Measurements from ENCODE around the gene BAZ2A. TPM values are rescaled to one million over a fixed set of nuclear protein-coding genes. Genes with fewer than 3 reads are reported as not detected.

BAZ2A gene
- total and polyA plus RNA-seq, 9 donors = 38.3 to 105 (median 77.5) TPM

DNA sequence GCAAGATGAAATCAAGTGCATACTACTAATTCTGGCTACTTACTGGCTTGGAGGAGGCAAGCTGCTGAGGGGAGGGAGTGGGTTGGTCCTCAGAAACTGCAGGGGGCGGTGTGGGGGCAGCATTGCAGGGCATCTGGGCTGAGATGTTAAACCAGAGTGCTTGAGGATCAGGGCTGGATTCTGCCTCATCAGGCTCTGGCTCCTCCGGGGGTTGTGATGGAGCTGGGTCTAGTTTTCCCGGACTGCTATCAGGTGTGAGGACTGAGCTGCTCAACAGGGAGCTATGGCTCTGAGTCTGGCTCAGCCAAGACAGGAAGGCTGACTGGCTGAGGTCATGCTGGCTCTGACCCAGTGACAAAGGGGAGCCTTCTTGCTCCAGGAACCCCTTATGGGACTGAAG is 28.6 kb downstream of the BAZ2A start:
- no peaks in the 10 kb centered on the region for H3K9me3 ChIP-seq
- TF ChIP-seq, protein P1, sequence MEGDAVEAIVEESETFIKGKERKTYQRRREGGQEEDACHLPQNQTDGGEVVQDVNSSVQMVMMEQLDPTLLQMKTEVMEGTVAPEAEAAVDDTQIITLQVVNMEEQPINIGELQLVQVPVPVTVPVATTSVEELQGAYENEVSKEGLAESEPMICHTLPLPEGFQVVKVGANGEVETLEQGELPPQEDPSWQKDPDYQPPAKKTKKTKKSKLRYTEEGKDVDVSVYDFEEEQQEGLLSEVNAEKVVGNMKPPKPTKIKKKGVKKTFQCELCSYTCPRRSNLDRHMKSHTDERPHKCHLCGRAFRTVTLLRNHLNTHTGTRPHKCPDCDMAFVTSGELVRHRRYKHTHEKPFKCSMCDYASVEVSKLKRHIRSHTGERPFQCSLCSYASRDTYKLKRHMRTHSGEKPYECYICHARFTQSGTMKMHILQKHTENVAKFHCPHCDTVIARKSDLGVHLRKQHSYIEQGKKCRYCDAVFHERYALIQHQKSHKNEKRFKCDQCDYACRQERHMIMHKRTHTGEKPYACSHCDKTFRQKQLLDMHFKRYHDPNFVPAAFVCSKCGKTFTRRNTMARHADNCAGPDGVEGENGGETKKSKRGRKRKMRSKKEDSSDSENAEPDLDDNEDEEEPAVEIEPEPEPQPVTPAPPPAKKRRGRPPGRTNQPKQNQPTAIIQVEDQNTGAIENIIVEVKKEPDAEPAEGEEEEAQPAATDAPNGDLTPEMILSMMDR (IDR thresholded peaks at IDR 0.05) = no peak
- TF ChIP-seq EP300 (IDR thresholded peaks at IDR 0.05) (no peak), POLR2A (IDR thresholded peaks at IDR 0.05) (no peak)
- H3K4me3 ChIP-seq = no peak overlapping the region
- no peaks in the 10 kb centered on the region for H3K36me3 ChIP-seq
- 53 to 75% (median 62%) methylated on average over 3 of the region's 3 CpGs for WGBS, 3 donors
- no peaks in the 10 kb centered on the region for H3K4me1 ChIP-seq (ENCODE audit: insufficient read depth)
- no peak overlapping the region for H3K27ac ChIP-seq
- DNase-seq = no peak
- intact Hi-C loops (cut with DNase I) = no loop called here
- no peaks in the 10 kb centered on the region for H3K27me3 ChIP-seq

DNA sequence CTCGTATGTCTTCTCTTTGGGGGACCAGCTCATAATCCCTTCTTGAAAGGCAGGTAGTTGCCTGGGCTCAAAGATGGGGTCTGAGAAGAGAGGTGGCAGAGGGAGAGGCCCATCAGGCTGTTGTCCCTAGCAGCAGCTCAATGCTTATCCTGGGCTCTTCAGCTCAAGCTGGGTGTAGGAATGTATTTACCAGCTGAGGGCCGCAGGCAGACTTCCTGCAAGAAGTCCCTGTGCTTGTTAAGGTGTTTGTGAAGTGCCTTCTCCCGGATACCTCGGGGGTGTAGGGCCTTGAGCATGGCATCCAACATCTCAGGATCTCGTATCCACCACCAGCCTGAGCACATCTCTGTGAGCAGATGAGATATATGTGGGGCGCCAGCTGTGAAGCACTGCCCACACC is 29.4 kb downstream of the BAZ2A start:
- H3K4me1 ChIP-seq (ENCODE audit: insufficient read depth) = no peaks in the 10 kb centered on the region
- no peaks in the 10 kb centered on the region for H3K36me3 ChIP-seq
- H3K9me3 ChIP-seq = no peaks in the 10 kb centered on the region
- intact Hi-C loops (cut with DNase I) = no loop called here
- H3K27me3 ChIP-seq = no peaks in the 10 kb centered on the region
- 47 to 74% (median 58%) methylated on average over 6 of the region's 6 CpGs for WGBS, 3 donors
- DNase-seq = no peak
- TF ChIP-seq EP300 (IDR thresholded peaks at IDR 0.05) (no peak), POLR2A (IDR thresholded peaks at IDR 0.05) (no peak)
- TF ChIP-seq, protein P1 (IDR thresholded peaks at IDR 0.05) = no peak
- H3K27ac ChIP-seq = no peak overlapping the region
- no peak overlapping the region for H3K4me3 ChIP-seq

DNA sequence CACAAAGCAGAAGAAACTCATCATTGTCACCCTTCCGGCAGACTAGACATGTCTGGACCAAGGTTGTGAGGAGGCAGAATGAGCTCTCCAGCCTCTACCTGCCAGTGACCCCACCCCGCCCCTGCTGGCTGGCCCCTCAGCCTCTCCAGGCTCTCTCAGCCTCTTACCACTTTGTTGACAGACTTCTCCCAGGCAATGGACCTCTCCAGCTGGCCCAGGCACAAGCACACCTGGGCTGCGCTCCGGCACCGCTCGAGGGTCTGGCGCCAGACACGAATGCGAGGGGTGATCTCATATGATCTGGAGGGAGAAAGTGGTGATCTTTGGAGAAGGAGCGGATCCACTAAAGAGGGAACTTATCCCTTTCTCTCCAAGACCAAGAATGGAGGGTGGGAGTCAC is 30.3 kb downstream of the BAZ2A start:
- no peak for TF ChIP-seq EP300 (IDR thresholded peaks at IDR 0.05)
- TF ChIP-seq, protein P1 (IDR thresholded peaks at IDR 0.05) = no peak
- no peak for TF ChIP-seq POLR2A (IDR thresholded peaks at IDR 0.05)
- Histone ChIP-seq H3K4me1 (ENCODE audit: insufficient read depth) (no peaks in the 10 kb centered on the region), H3K27me3 (no peaks in the 10 kb centered on the region), H3K27ac (no peak overlapping the region), H3K36me3 (no peaks in the 10 kb centered on the region), H3K4me3 (no peak overlapping the region), H3K9me3 (no peaks in the 10 kb centered on the region)
- 91 to 93% (median 93%) methylated on average over 10 of the region's 10 CpGs for WGBS, 3 donors
- intact Hi-C loops (cut with DNase I) = no loop called here
- no peak for DNase-seq

DNA sequence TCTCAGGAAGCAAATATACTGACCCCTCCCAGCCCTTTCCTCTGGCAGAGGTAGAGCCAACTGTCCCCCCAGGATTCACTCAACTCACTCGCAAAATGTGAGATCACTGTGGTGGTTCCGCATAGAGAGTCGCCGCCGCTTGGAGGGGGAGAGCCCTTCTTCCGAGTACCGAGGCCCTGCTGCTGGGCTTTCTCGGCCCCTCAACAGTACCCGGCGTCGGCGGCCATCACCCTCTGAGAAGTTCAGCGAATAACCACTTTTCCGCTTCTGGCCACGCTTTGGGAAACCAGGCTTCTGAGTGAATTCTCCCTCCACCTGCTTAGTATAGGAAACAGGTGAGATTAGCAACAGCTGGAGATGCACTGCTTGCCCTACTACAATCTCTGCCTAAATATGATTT is 31.1 kb downstream of the BAZ2A start:
- no peaks in the 10 kb centered on the region for H3K36me3 ChIP-seq
- TF ChIP-seq POLR2A (IDR thresholded peaks at IDR 0.05) (no peak), EP300 (IDR thresholded peaks at IDR 0.05) (no peak)
- TF ChIP-seq, protein P1 (IDR thresholded peaks at IDR 0.05) = no peak
- intact Hi-C loops (cut with DNase I) = no loop called here
- no peaks in the 10 kb centered on the region for H3K4me1 ChIP-seq (ENCODE audit: insufficient read depth)
- WGBS, 3 donors = 92% methylated on average over 15 of the region's 15 CpGs
- no peak overlapping the region for H3K27ac ChIP-seq
- DNase-seq = no peak
- H3K9me3 ChIP-seq = no peaks in the 10 kb centered on the region
- no peak overlapping the region for H3K4me3 ChIP-seq
- H3K27me3 ChIP-seq = no peaks in the 10 kb centered on the region

DNA sequence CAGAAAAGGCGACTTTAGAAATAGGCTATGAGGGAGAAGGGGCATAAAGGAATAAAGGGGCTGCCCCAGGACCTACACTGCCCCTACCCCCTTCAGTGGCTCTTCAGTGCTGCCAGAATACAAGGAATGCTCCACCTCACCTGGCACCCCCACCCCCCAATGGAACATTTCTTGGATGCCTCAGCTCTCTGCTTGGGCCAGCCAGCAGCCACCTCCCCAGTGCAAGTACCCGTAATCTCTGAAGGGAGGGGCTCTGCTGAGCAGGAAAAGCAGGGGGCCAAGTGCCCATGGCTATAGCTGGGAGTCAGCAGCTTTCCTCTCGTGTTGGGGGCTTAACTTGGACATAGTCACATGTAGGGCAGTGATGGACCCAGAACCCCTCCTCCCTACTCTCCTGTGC is 33.3 kb downstream of the BAZ2A start:
- Histone ChIP-seq H3K4me1 (ENCODE audit: insufficient read depth) (no peaks in the 10 kb centered on the region), H3K27me3 (no peaks in the 10 kb centered on the region), H3K4me3 (no peak overlapping the region), H3K27ac (no peak overlapping the region), H3K9me3 (no peaks in the 10 kb centered on the region), H3K36me3 (no peaks in the 10 kb centered on the region)
- no peak for DNase-seq
- intact Hi-C loops (cut with DNase I) = no loop called here
- TF ChIP-seq EP300 (IDR thresholded peaks at IDR 0.05) = no peak
- TF ChIP-seq, protein P1 (IDR thresholded peaks at IDR 0.05) = no peak
- no peak for TF ChIP-seq POLR2A (IDR thresholded peaks at IDR 0.05)
- 51 to 55% (median 52%) methylated on average over 3 of the region's 3 CpGs for WGBS, 3 donors

Measured in ovary (tissue), 9 donors.